Measurements from ENCODE around the gene CATSPER4. TPM values are rescaled to one million over a fixed set of nuclear protein-coding genes. Genes with fewer than 3 reads are reported as not detected.

Gene CATSPER4
- total RNA-seq, 1 experiment from 2014 or later = not detected

DNA sequence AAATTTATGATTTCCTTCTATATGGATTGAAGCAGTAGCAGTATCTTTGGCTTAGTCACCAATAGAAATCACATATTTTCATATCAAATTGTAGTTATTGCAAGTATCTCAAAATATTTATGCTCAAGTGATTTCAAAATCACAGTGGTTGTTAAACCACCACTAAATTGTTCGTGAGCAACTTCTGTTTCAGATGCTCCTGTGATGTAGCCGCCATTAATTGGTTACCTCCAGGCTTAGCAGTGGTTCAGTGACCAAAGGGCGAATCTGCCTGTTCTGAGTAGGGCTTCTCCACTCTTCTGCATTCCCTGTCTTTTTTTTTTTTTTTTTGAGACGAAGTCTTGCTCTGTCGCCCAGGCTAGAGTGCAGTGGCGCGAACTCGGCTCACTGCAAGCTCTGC lies 15.1 kb upstream of the CATSPER4 start:
- Histone ChIP-seq H2BK20ac (ENCODE audit: low read depth, low read length, poor library complexity, severe bottlenecking) (no peak overlapping the region), H4K91ac (ENCODE audit: insufficient read length, low read depth, low read length) (no peak overlapping the region), H3K4me2 (ENCODE audit: insufficient read depth, insufficient read length, low read length) (no peak overlapping the region), H3K27ac (ENCODE audit: insufficient read length, low read depth, low read length) (no peak overlapping the region), H2AK5ac (ENCODE audit: insufficient read length, low read length) (no peak overlapping the region), H2BK15ac (ENCODE audit: low read depth, low read length) (no peak overlapping the region), H3K79me1 (ENCODE audit: insufficient read depth, low read depth, low read length, poor library complexity, severe bottlenecking) (peaks cover 4% of the 10 kb centered on the region), H3K4me1 (ENCODE audit: insufficient read depth, low read length) (no peaks in the 10 kb centered on the region; the same call in 1 of the 2 replicates), H3K56ac (ENCODE audit: insufficient read length, low read depth, low read length) (no peak overlapping the region), H3K9ac (ENCODE audit: extremely low read depth, insufficient read length, low read length) (no peak overlapping the region), H3K23me2 (ENCODE audit: insufficient read length, low read depth, low read length, poor library complexity, severe bottlenecking) (peaks cover 3% of the 10 kb centered on the region), H3K14ac (ENCODE audit: insufficient read depth, low read length) (no peak overlapping the region), H2BK5ac (ENCODE audit: insufficient read length, low read length) (no peak overlapping the region), H2BK120ac (ENCODE audit: low read depth, low read length, poor library complexity, severe bottlenecking) (no peak overlapping the region), H3K23ac (ENCODE audit: insufficient read length, low read depth, low read length) (no peak overlapping the region), H3T11ph (ENCODE audit: low read length) (no peak overlapping the region), H3K18ac (ENCODE audit: insufficient read length, low read depth, low read length) (no peak overlapping the region), H3K9me3 (ENCODE audit: control insufficient read depth, low read depth, low read length) (no peaks in the 10 kb centered on the region), H3K27me3 (ENCODE audit: insufficient read depth, low read length) (no peaks in the 10 kb centered on the region), H4K20me1 (ENCODE audit: control insufficient read depth, insufficient read depth, insufficient read length) (no peaks in the 10 kb centered on the region), H2AFZ (ENCODE audit: low read length) (no peak overlapping the region), H3K4ac (ENCODE audit: low read depth, low read length) (no peak overlapping the region), H4K5ac (ENCODE audit: insufficient read length, low read depth, low read length) (no peak overlapping the region), H3K79me2 (ENCODE audit: insufficient read depth, low read length) (peaks cover 2% of the 10 kb centered on the region; the same call in 1 of the 2 replicates), H2BK12ac (ENCODE audit: insufficient read length, low read depth, low read length) (no peak overlapping the region), H4K8ac (replicated peaks; ENCODE audit: insufficient read length, low read depth, low read length) (no peak overlapping the region)
- peaks cover 7 to 24% of the 10 kb centered on the region in 2 experiments; a peak in 3 of 4 replicates for H3K4me1 Mint-ChIP-seq
- no peaks in the 10 kb centered on the region for H3K27me3 Mint-ChIP-seq (ENCODE audit: low read depth)
- H3K4me3 Mint-ChIP-seq = no peak overlapping the region
- peaks cover 0 to 10% (median 7%) of the 10 kb centered on the region in 3 experiments; a peak in 3 of 7 replicates for H3K36me3 Mint-ChIP-seq (ENCODE audit: insufficient read depth in 1 of 3, low read depth in 3 of 3)
- no peak for DNase-seq
- TF ChIP-seq, protein P1, sequence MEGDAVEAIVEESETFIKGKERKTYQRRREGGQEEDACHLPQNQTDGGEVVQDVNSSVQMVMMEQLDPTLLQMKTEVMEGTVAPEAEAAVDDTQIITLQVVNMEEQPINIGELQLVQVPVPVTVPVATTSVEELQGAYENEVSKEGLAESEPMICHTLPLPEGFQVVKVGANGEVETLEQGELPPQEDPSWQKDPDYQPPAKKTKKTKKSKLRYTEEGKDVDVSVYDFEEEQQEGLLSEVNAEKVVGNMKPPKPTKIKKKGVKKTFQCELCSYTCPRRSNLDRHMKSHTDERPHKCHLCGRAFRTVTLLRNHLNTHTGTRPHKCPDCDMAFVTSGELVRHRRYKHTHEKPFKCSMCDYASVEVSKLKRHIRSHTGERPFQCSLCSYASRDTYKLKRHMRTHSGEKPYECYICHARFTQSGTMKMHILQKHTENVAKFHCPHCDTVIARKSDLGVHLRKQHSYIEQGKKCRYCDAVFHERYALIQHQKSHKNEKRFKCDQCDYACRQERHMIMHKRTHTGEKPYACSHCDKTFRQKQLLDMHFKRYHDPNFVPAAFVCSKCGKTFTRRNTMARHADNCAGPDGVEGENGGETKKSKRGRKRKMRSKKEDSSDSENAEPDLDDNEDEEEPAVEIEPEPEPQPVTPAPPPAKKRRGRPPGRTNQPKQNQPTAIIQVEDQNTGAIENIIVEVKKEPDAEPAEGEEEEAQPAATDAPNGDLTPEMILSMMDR (conservative IDR thresholded peaks at IDR 0.05) = no peak
- no CpG with 5 or more reads among the region's 8 CpGs for WGBS (ENCODE audit: extremely low coverage, insufficient read length, low lambda C conversion rate)
- no peak overlapping the region for H3K27ac Mint-ChIP-seq
- H3K9me3 Mint-ChIP-seq = no peaks in the 10 kb centered on the region
